Measurements from ENCODE around the gene RGL1. TPM values are rescaled to one million over a fixed set of nuclear protein-coding genes. Genes with fewer than 3 reads are reported as not detected.

The RGL1 gene
- total RNA-seq, 1 donor from 2014 or later = 15.0 TPM

GRCh38 chr1:183842795-183843144 lies 37.9 kb downstream of the RGL1 start:
- H3K79me2 ChIP-seq (ENCODE audit: low read depth) = no peaks in the 10 kb centered on the region
- TF ChIP-seq CTCF (IDR thresholded peaks at IDR 0.05) = no peak
- no peaks in the 10 kb centered on the region for H4K20me1 ChIP-seq (ENCODE audit: low read depth)
- H3K27ac ChIP-seq = no peak overlapping the region
- H3F3A ChIP-seq (ENCODE audit: low read depth) = no peaks in the 10 kb centered on the region
- no peak overlapping the region for H3K4me2 ChIP-seq
- Mint-ChIP-seq H3K27ac (no peak overlapping the region), H3K4me3 (no peak overlapping the region), H3K9me3 (no peaks in the 10 kb centered on the region), H3K4me1 (peaks cover 22% of the 10 kb centered on the region), H3K27me3 (ENCODE audit: insufficient read depth, low read depth) (no peaks in the 10 kb centered on the region), H3K36me3 (peaks cover 27% of the 10 kb centered on the region)
- no peak overlapping the region for H3K9ac ChIP-seq
- no peaks in the 10 kb centered on the region for H3K4me1 ChIP-seq
- H3K27me3 ChIP-seq = no peaks in the 10 kb centered on the region
- H3K4me3 ChIP-seq = no peak overlapping the region
- no peak for DNase-seq (ENCODE audit: low spot score)
- no peak overlapping the region for H2AFZ ChIP-seq (replicated peaks)
- H3K9me3 ChIP-seq (ENCODE audit: low read depth) = no peaks in the 10 kb centered on the region
- H3K36me3 ChIP-seq = no peaks in the 10 kb centered on the region

GRCh38 chr1:183844806-183845205 lies 39.9 kb downstream of the RGL1 start:
- no peaks in the 10 kb centered on the region for H3K27me3 ChIP-seq
- no peak overlapping the region for H3K4me3 Mint-ChIP-seq
- no peak overlapping the region for H3K4me3 ChIP-seq
- TF ChIP-seq CTCF (IDR thresholded peaks at IDR 0.05) (no peak), EZH2 (IDR thresholded peaks at IDR 0.05) (no peak), EZH2phosphoT487 (IDR thresholded peaks at IDR 0.05) (no peak)
- H3K36me3 ChIP-seq = no peaks in the 10 kb centered on the region
- no peaks in the 10 kb centered on the region for H3K4me1 ChIP-seq
- H3K9me3 ChIP-seq (ENCODE audit: low read depth) = no peaks in the 10 kb centered on the region
- H3K27ac ChIP-seq = no peak overlapping the region
- H3K27ac Mint-ChIP-seq = no peak overlapping the region
- H3K79me2 ChIP-seq (ENCODE audit: low read depth) = no peaks in the 10 kb centered on the region
- H3F3A ChIP-seq (ENCODE audit: low read depth) = no peaks in the 10 kb centered on the region
- H3K9me3 Mint-ChIP-seq = no peaks in the 10 kb centered on the region
- peaks cover 12% of the 10 kb centered on the region for H3K36me3 Mint-ChIP-seq
- H3K27me3 Mint-ChIP-seq (ENCODE audit: insufficient read depth, low read depth) = no peaks in the 10 kb centered on the region
- no peak overlapping the region for H3K9ac ChIP-seq
- H3K4me1 Mint-ChIP-seq = peaks cover 15% of the 10 kb centered on the region
- no peak for DNase-seq (ENCODE audit: low spot score)
- no peak overlapping the region for H3K4me2 ChIP-seq
- no peaks in the 10 kb centered on the region for H4K20me1 ChIP-seq (ENCODE audit: low read depth)
- H2AFZ ChIP-seq (replicated peaks) = no peak overlapping the region

GRCh38 chr1:183845681-183846080 lies 40.8 kb downstream of the RGL1 start:
- Mint-ChIP-seq H3K9me3 (no peaks in the 10 kb centered on the region), H3K27me3 (ENCODE audit: insufficient read depth, low read depth) (no peaks in the 10 kb centered on the region), H3K36me3 (peaks cover 10% of the 10 kb centered on the region), H3K4me1 (peaks cover 15% of the 10 kb centered on the region), H3K4me3 (no peak overlapping the region), H3K27ac (no peak overlapping the region)
- H4K20me1 ChIP-seq (ENCODE audit: low read depth) = no peaks in the 10 kb centered on the region
- no peak for TF ChIP-seq CTCF (IDR thresholded peaks at IDR 0.05)
- H3K9ac ChIP-seq = no peak overlapping the region
- H3K4me2 ChIP-seq = no peak overlapping the region
- no peaks in the 10 kb centered on the region for H3K4me1 ChIP-seq
- H3K36me3 ChIP-seq = no peaks in the 10 kb centered on the region
- H3K9me3 ChIP-seq (ENCODE audit: low read depth) = no peaks in the 10 kb centered on the region
- H3K27me3 ChIP-seq = no peaks in the 10 kb centered on the region
- no peak overlapping the region for H2AFZ ChIP-seq (replicated peaks)
- H3K27ac ChIP-seq = no peak overlapping the region
- DNase-seq (ENCODE audit: low spot score) = no peak
- no peaks in the 10 kb centered on the region for H3K79me2 ChIP-seq (ENCODE audit: low read depth)
- H3F3A ChIP-seq (ENCODE audit: low read depth) = no peaks in the 10 kb centered on the region
- H3K4me3 ChIP-seq = no peak overlapping the region

- H4K20me1 ChIP-seq (ENCODE audit: low read depth) = no peaks in the 10 kb centered on the region
- TF ChIP-seq CTCF (IDR thresholded peaks at IDR 0.05) (no peak), EZH2 (IDR thresholded peaks at IDR 0.05) (no peak), EZH2phosphoT487 (IDR thresholded peaks at IDR 0.05) (no peak)
Measured at GRCh38 chr1:183847641-183848040, 42.7 kb downstream of the RGL1 start.

More at GRCh38 chr1:183847641-183848040, 42.7 kb downstream of the RGL1 start:
- Histone ChIP-seq H3K4me2 (no peak overlapping the region), H2AFZ (replicated peaks) (no peak overlapping the region), H3K4me1 (no peaks in the 10 kb centered on the region), H3K36me3 (no peaks in the 10 kb centered on the region), H3K9ac (no peak overlapping the region), H3K27me3 (no peaks in the 10 kb centered on the region), H3F3A (ENCODE audit: low read depth) (no peaks in the 10 kb centered on the region), H3K27ac (no peak overlapping the region), H3K9me3 (ENCODE audit: low read depth) (no peaks in the 10 kb centered on the region), H3K79me2 (ENCODE audit: low read depth) (no peaks in the 10 kb centered on the region), H3K4me3 (no peak overlapping the region)
- DNase-seq (ENCODE audit: low spot score) = no peak
- Mint-ChIP-seq H3K27me3 (ENCODE audit: insufficient read depth, low read depth) (no peaks in the 10 kb centered on the region), H3K4me3 (no peak overlapping the region), H3K9me3 (no peaks in the 10 kb centered on the region), H3K27ac (no peak overlapping the region), H3K36me3 (peaks cover 10% of the 10 kb centered on the region), H3K4me1 (peaks cover 14% of the 10 kb centered on the region)
